K562 treated with DMSO at 1 percent for 24 hours (cell line): ENCODE results near the gene SAAL1. TPM values are rescaled to one million over a fixed set of nuclear protein-coding genes. Genes with fewer than 3 reads are reported as not detected.

Experiments used
- total RNA-seq: library from RNA; unstranded; fragments of 300-600 nt; gene quantifications from 2 replicates; pipeline ENCODE4 v1.2.3, GENCODE V29; 2022; ENCODE audit warnings: low read depth; ENCODE audit not compliant: insufficient read depth

SAAL1 gene, protein sequence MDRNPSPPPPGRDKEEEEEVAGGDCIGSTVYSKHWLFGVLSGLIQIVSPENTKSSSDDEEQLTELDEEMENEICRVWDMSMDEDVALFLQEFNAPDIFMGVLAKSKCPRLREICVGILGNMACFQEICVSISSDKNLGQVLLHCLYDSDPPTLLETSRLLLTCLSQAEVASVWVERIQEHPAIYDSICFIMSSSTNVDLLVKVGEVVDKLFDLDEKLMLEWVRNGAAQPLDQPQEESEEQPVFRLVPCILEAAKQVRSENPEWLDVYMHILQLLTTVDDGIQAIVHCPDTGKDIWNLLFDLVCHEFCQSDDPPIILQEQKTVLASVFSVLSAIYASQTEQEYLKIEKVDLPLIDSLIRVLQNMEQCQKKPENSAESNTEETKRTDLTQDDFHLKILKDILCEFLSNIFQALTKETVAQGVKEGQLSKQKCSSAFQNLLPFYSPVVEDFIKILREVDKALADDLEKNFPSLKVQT
- 14.3 and 15.0 TPM in 2 replicates for total RNA-seq

DNA sequence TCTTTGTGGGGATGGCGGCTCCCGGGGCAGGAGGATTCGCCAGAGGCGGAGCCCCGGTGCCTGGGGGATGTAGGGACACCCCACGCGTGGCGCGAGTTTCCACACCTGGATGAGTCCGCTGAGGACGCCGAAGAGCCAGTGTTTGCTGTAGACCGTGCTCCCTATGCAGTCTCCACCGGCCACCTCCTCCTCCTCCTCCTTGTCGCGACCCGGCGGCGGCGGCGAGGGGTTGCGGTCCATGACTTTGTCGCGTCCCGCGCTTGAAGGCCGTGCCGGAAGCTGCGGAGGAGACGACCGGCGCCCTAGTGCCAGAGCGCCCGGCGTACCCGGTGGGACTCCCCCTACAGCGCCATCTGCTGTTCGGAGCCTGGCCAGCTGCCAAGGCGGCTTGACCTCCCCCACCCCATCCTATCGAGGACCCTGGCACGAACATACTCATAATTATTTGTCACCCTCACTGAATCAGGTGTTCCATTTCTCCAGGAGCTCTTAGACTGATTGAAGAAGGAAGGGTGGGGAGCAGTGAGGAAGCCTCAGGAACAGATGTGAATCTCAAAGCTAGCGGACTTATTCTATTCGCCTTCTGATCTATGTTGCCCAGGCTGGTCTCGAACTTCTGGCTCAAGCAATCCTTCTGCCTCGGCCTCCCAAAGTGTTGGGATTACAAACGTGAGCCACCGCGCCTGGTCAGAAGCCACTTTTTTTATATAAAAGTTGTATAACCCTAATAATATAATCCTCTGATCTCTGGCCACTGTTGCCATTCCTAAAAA, at the start of gene SAAL1:
Gene SAAL1, minus strand, starts transcription at position 281 of the 773 bp plus-strand sequence. Its CDS starts 41 bp downstream, at position 240.

DNA sequence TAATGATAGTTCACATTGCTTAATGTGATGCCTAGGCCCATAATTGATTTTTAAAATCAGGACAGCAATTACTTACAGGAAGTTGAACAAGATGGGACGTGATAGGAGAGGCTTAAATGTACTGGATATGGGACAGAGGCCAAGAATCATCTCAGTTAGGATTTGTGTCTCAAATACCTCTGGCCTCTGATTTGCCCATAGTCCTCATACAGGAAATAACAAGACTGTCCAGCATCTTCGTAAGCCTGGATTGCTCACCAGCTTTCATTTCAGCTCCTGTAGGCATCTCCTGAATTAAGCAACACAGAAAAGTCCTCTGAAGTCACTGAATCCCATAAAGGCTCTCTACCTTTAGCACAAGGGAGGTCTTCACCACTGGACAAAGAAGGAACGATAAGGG, 26.5 kb upstream of the SAAL1 start, which contains the start of gene MRGPRX3:
Gene MRGPRX3, plus strand, starts transcription at position 231 of the 400 bp plus-strand sequence. CDS start 4,632 bp downstream, outside the sequence.

DNA sequence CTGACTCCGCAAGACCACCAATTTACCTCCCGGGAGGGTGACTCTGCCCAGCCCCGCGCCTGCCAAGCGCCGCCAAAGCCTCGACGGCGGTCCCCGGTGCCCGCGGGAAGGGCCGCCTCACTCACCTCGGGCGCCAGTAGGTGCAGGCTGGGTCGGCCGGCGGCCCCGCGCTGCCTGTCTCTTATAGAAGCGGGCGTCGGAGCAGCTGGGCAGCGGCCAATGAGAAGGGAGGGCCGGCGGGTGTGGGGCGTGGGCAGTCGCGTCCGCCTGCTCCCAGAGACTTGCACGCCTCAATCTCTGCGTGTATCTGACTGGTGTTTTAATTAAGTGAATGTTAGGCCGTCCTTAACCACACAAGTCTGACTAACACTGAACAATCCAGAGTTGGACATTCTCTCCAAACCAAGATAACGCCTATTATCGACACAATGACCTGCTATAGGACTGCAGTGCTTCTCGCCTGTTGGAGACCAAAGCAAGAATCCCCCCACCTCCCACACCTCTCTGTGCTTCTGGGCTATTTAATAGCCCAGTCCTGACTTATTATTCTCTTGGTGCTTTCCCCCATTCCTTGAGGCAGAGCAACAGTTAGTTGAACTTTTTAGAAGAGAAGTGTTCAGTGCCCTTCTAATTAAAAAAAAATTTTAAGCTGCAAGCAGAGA, 59.6 kb downstream of the SAAL1 start, which contains the start of gene TPH1:
Gene TPH1, minus strand, starts transcription at position 154 of the 662 bp plus-strand sequence. CDS start 5,507 bp downstream, outside the sequence.

Other genes starting within 250 kb of the SAAL1 start
- gene SERGEF, start 93.0 kb downstream of the SAAL1 start, total RNA-seq = 30.9 and 40.0 TPM in 2 replicates
- gene TPH1, start 59.8 kb downstream of the SAAL1 start, total RNA-seq = 0.07 TPM in 1 of 2 replicates, not detected in the other
- not detected in 2 replicates for gene MRGPRX3, start 26.5 kb upstream of the SAAL1 start, total RNA-seq
- not detected in 2 replicates for gene MRGPRX4, start 66.8 kb upstream of the SAAL1 start, total RNA-seq
- gene SAA4, start 130.7 kb upstream of the SAAL1 start, total RNA-seq = not detected in 2 replicates
- gene SAA2, start 142.6 kb upstream of the SAAL1 start, total RNA-seq = not detected in 2 replicates
- not detected in 2 replicates for gene SAA1, start 160.2 kb upstream of the SAAL1 start, total RNA-seq
- gene HPS5, start 216.1 kb upstream of the SAAL1 start, total RNA-seq = 15.4 and 17.2 TPM in 2 replicates
- gene GTF2H1, start 216.5 kb upstream of the SAAL1 start, total RNA-seq = 30.1 and 30.5 TPM in 2 replicates